ENCODE data around the gene SMC1B.

DNA sequence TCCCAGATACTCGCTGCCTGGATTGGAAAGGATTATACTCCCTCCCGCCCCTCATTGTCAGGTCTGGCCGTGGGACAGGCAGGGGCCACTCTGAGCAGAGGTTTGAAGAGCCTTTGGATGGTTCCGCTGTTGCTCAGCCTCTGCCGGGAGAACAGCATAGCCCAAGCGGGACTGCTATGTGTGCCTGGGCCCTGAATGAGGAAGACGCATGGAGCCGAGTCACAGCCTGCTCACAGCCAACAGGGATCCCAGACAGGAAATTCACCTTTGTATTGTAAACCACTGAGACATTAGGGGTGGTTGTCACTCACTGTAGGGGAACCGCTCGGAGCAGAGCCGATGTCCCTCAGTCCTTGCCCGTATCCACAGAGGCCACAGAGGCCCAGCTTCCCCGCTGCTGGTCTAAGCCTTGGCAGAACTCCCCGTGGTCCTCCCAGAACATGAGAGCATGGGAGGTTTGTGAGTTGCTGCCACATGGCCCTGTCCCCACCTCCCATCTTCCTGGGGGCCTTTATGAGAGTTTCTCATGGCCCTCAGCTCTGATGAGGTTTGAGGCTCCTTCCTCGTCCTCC, 114.4 kb downstream of the SMC1B start:
- TF ChIP-seq, protein P1, sequence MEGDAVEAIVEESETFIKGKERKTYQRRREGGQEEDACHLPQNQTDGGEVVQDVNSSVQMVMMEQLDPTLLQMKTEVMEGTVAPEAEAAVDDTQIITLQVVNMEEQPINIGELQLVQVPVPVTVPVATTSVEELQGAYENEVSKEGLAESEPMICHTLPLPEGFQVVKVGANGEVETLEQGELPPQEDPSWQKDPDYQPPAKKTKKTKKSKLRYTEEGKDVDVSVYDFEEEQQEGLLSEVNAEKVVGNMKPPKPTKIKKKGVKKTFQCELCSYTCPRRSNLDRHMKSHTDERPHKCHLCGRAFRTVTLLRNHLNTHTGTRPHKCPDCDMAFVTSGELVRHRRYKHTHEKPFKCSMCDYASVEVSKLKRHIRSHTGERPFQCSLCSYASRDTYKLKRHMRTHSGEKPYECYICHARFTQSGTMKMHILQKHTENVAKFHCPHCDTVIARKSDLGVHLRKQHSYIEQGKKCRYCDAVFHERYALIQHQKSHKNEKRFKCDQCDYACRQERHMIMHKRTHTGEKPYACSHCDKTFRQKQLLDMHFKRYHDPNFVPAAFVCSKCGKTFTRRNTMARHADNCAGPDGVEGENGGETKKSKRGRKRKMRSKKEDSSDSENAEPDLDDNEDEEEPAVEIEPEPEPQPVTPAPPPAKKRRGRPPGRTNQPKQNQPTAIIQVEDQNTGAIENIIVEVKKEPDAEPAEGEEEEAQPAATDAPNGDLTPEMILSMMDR (IDR thresholded peaks at IDR 0.05; ENCODE audit: poor library complexity): no peak
- TF ChIP-seq EZH2 (IDR thresholded peaks at IDR 0.05; ENCODE audit: borderline replicate concordance): no peak

All from hepatocyte (in vitro differentiated cells).